SH-SY5Y (cell line): ENCODE results near the gene IL1RN.

ENCODE experiments used
- GATA2 ChIP-seq: IDR thresholded peaks from 2 replicates; pipeline ENCODE4 v1.6.1; 2011; ENCODE audit warnings: mild to moderate bottlenecking, low read depth, low read length
- GATA3 ChIP-seq: IDR thresholded peaks from 2 replicates; pipeline ENCODE4 v1.6.1; 2011; ENCODE audit warnings: low read depth, mild to moderate bottlenecking, low read length, moderate library complexity

GRCh38 chr2:113183264-113183663 lies 55.9 kb downstream of the IL1RN start:
- no peak for TF ChIP-seq GATA2
- no peak for TF ChIP-seq GATA3
